IPS-18a (cell line): ENCODE data around the gene EPHA6.

Source experiments
- H3K27ac ChIP-seq: one replicate; pipeline ENCODE4 v1.5.1; 2013; ENCODE audit warnings: low read length
- H3K27me3 ChIP-seq: one replicate; pipeline ENCODE4 v1.6.1; 2013; ENCODE audit warnings: mild to moderate bottlenecking, low read length; ENCODE audit not compliant: control insufficient read depth, insufficient read depth
- H3K36me3 ChIP-seq: one replicate; pipeline ENCODE4 v1.6.1; 2013; ENCODE audit warnings: low read depth, low read length; ENCODE audit not compliant: control insufficient read depth
- H3K4me1 ChIP-seq: one replicate; pipeline ENCODE4 v1.6.1; 2013; ENCODE audit warnings: low read depth, low read length; ENCODE audit not compliant: control insufficient read depth
- H3K4me3 ChIP-seq: one replicate; pipeline ENCODE4 v1.5.1; 2013; ENCODE audit warnings: low read length
- H3K9ac ChIP-seq: one replicate; pipeline ENCODE4 v1.6.1; 2013; ENCODE audit warnings: mild to moderate bottlenecking, low read length, moderate library complexity
- H3K9me3 ChIP-seq: one replicate; pipeline ENCODE4 v1.6.1; 2013; ENCODE audit warnings: low read depth, low read length; ENCODE audit not compliant: control insufficient read depth

The EPHA6 gene

GRCh38 chr3:97712919-97713318 lies 898.5 kb downstream of the EPHA6 start:
- no peaks in the 10 kb centered on the region for H3K9me3 ChIP-seq
- no peaks in the 10 kb centered on the region for H3K4me1 ChIP-seq
- no peak overlapping the region for H3K4me3 ChIP-seq
- no peak overlapping the region for H3K9ac ChIP-seq
- H3K27ac ChIP-seq, result no peak overlapping the region
- H3K27me3 ChIP-seq, result no peaks in the 10 kb centered on the region
- no peaks in the 10 kb centered on the region for H3K36me3 ChIP-seq

GRCh38 chr3:97713634-97714033 lies 899.2 kb downstream of the EPHA6 start:
- H3K4me1 ChIP-seq, result no peaks in the 10 kb centered on the region
- no peaks in the 10 kb centered on the region for H3K27me3 ChIP-seq
- H3K9ac ChIP-seq, result no peak overlapping the region
- H3K27ac ChIP-seq, result no peak overlapping the region
- no peaks in the 10 kb centered on the region for H3K36me3 ChIP-seq
- H3K4me3 ChIP-seq, result no peak overlapping the region
- H3K9me3 ChIP-seq, result no peaks in the 10 kb centered on the region

GRCh38 chr3:97719156-97719821 lies 904.9 kb downstream of the EPHA6 start:
- H3K4me3 ChIP-seq, result no peak overlapping the region

GRCh38 chr3:97720417-97720816 lies 906.0 kb downstream of the EPHA6 start:
- H3K27ac ChIP-seq, result no peak overlapping the region
- H3K9ac ChIP-seq, result no peak overlapping the region

More at GRCh38 chr3:97719156-97719821, 904.9 kb downstream of the EPHA6 start:
- Histone ChIP-seq H3K4me1 (no peaks in the 10 kb centered on the region), H3K36me3 (no peaks in the 10 kb centered on the region), H3K9ac (no peak overlapping the region), H3K27ac (no peak overlapping the region), H3K27me3 (no peaks in the 10 kb centered on the region), H3K9me3 (no peaks in the 10 kb centered on the region)

GRCh38 chr3:97721446-97721845 lies 907.1 kb downstream of the EPHA6 start:
- Histone ChIP-seq H3K9ac (no peak overlapping the region), H3K27ac (no peak overlapping the region), H3K4me3 (no peak overlapping the region), H3K4me1 (no peaks in the 10 kb centered on the region), H3K27me3 (no peaks in the 10 kb centered on the region), H3K36me3 (no peaks in the 10 kb centered on the region), H3K9me3 (no peaks in the 10 kb centered on the region)

More at GRCh38 chr3:97720417-97720816, 906.0 kb downstream of the EPHA6 start:
- no peaks in the 10 kb centered on the region for H3K4me1 ChIP-seq
- H3K27me3 ChIP-seq, result no peaks in the 10 kb centered on the region
- H3K4me3 ChIP-seq, result no peak overlapping the region
- no peaks in the 10 kb centered on the region for H3K9me3 ChIP-seq
- no peaks in the 10 kb centered on the region for H3K36me3 ChIP-seq

- no peaks in the 10 kb centered on the region for H3K4me1 ChIP-seq
- no peaks in the 10 kb centered on the region for H3K27me3 ChIP-seq
- no peak overlapping the region for H3K4me3 ChIP-seq
Measured at GRCh38 chr3:97736928-97737327, 922.5 kb downstream of the EPHA6 start.

GRCh38 chr3:97738761-97739160 lies 924.4 kb downstream of the EPHA6 start:
- Histone ChIP-seq H3K36me3 (no peaks in the 10 kb centered on the region), H3K27ac (no peak overlapping the region), H3K4me3 (no peak overlapping the region), H3K4me1 (no peaks in the 10 kb centered on the region), H3K27me3 (no peaks in the 10 kb centered on the region), H3K9ac (no peak overlapping the region), H3K9me3 (no peaks in the 10 kb centered on the region)

More at GRCh38 chr3:97736928-97737327, 922.5 kb downstream of the EPHA6 start:
- no peaks in the 10 kb centered on the region for H3K36me3 ChIP-seq
- no peak overlapping the region for H3K27ac ChIP-seq
- H3K9ac ChIP-seq, result no peak overlapping the region
- H3K9me3 ChIP-seq, result no peaks in the 10 kb centered on the region

GRCh38 chr3:97742036-97742435 lies 927.6 kb downstream of the EPHA6 start:
- Histone ChIP-seq H3K27ac (no peak overlapping the region), H3K4me1 (peaks cover 8% of the 10 kb centered on the region), H3K9ac (no peak overlapping the region), H3K27me3 (no peaks in the 10 kb centered on the region), H3K4me3 (no peak overlapping the region), H3K9me3 (no peaks in the 10 kb centered on the region), H3K36me3 (no peaks in the 10 kb centered on the region)

GRCh38 chr3:97744289-97744688 lies 929.9 kb downstream of the EPHA6 start:
- Histone ChIP-seq H3K27me3 (no peaks in the 10 kb centered on the region), H3K27ac (no peak overlapping the region), H3K9ac (no peak overlapping the region), H3K4me1 (peaks cover 17% of the 10 kb centered on the region), H3K4me3 (no peak overlapping the region), H3K9me3 (no peaks in the 10 kb centered on the region), H3K36me3 (no peaks in the 10 kb centered on the region)

- H3K27ac ChIP-seq, result no peak overlapping the region
- no peaks in the 10 kb centered on the region for H3K9me3 ChIP-seq
- H3K27me3 ChIP-seq, result no peaks in the 10 kb centered on the region
- no peaks in the 10 kb centered on the region for H3K36me3 ChIP-seq
- peaks cover 12% of the 10 kb centered on the region for H3K4me1 ChIP-seq
- H3K9ac ChIP-seq, result peak overlapping the region; percentile 49
- peak overlapping the region; percentile 90 for H3K4me3 ChIP-seq
Measured at GRCh38 chr3:97763586-97764406, 949.4 kb downstream of the EPHA6 start.

- peak within 1 kb of the TSS; percentile 49 for H3K9ac ChIP-seq
- peak within 1 kb of the TSS; percentile 90 for H3K4me3 ChIP-seq
- peaks cover 12% of the 10 kb centered on the region for H3K4me1 ChIP-seq
- peak within 1 kb of the TSS; percentile 56 for H3K27ac ChIP-seq
- H3K27me3 ChIP-seq, result no peaks in the 10 kb centered on the region
- no peaks in the 10 kb centered on the region for H3K9me3 ChIP-seq
- H3K36me3 ChIP-seq, result no peaks in the 10 kb centered on the region
Measured at GRCh38 chr3:97764407-97765238, 950.2 kb downstream of the EPHA6 start, which contains the start of gene ARL6. Gene ARL6 (plus strand): TSS chr3:97764758. CDS start chr3:97768108, 3,350 bp downstream.
